MM.1S (cell line): Measurements from ENCODE around the gene SLC39A7.

Source experiments
- DNase-seq: peaks from one replicate; pipeline ENCODE4 v3.0.0-alpha.2; 2015
- H2AFZ ChIP-seq: fragments of 300-600 bp; sonication (generic); 2 replicates; pipeline ENCODE4 v1.6.0; 2016; ENCODE audit warnings: antibody characterized with exemption, low read length
- H3F3A ChIP-seq: fragments of 300-600 bp; sonication (generic); 2 replicates; pipeline ENCODE4 v1.6.1; 2016; ENCODE audit warnings: mild to moderate bottlenecking, antibody characterized with exemption, low read length, moderate library complexity, mixed read lengths; ENCODE audit not compliant: insufficient read depth
- H3K27ac ChIP-seq: fragments of 300-600 bp; sonication (generic); 2 replicates; pipeline ENCODE4 v1.5.1; 2016; ENCODE audit warnings: mild to moderate bottlenecking, low read length
- H3K27me3 ChIP-seq: fragments of 300-600 bp; sonication (generic); replicated peaks from 2 replicates; pipeline ENCODE4 v1.6.0; 2016; ENCODE audit warnings: low read length; ENCODE audit not compliant: insufficient read depth
- H3K36me3 ChIP-seq: fragments of 300-600 bp; sonication (generic); replicated peaks from 2 replicates; pipeline ENCODE4 v1.6.1; 2016; ENCODE audit warnings: mild to moderate bottlenecking, low read length, mixed read lengths; ENCODE audit not compliant: insufficient read depth
- H3K4me1 ChIP-seq: fragments of 300-600 bp; sonication (generic); 2 replicates; pipeline ENCODE4 v1.6.1; 2016; ENCODE audit warnings: low read length, mixed read lengths
- H3K4me2 ChIP-seq: fragments of 300-600 bp; sonication (generic); 2 replicates; pipeline ENCODE4 v1.6.0; 2016; ENCODE audit warnings: low read depth, low read length
- H3K4me3 ChIP-seq: fragments of 300-600 bp; sonication (generic); 2 replicates; pipeline ENCODE4 v1.5.1; 2016; ENCODE audit warnings: low read length, mixed read lengths
- H3K79me2 ChIP-seq: fragments of 300-600 bp; sonication (generic); 2 replicates; pipeline ENCODE4 v1.6.1; 2016; ENCODE audit warnings: mixed run types, low read length, mixed read lengths
- H3K9ac ChIP-seq: fragments of 300-600 bp; sonication (generic); 2 replicates; pipeline ENCODE4 v1.6.1; 2016; ENCODE audit warnings: low read length, mixed read lengths
- H3K9me2 ChIP-seq: fragments of 300-600 bp; sonication (generic); replicated peaks from 2 replicates; pipeline ENCODE4 v1.6.1; 2016; ENCODE audit warnings: mild to moderate bottlenecking, low read length, mixed read lengths; ENCODE audit not compliant: insufficient read depth
- H3K9me3 ChIP-seq: fragments of 300-600 bp; sonication (generic); replicated peaks from 2 replicates; pipeline ENCODE4 v1.6.1; 2016; ENCODE audit warnings: mild to moderate bottlenecking, low read length, mixed read lengths; ENCODE audit not compliant: insufficient read depth
- H4K20me1 ChIP-seq: fragments of 300-600 bp; sonication (generic); 2 replicates; pipeline ENCODE4 v1.6.1; 2016; ENCODE audit warnings: mild to moderate bottlenecking, low read length, moderate library complexity, mixed read lengths; ENCODE audit not compliant: insufficient read depth
- EZH2 ChIP-seq: fragments of 300-600 bp; sonication (generic); optimal IDR thresholded peaks from 2 replicates; pipeline ENCODE3; 2017; ENCODE audit warnings: low read depth, mild to moderate bottlenecking, antibody characterized with exemption, low read length, mixed read lengths
- EZH2phosphoT487 ChIP-seq: fragments of 300-600 bp; sonication (generic); IDR thresholded peaks from 2 replicates; pipeline ENCODE4 v1.6.1; 2018; ENCODE audit warnings: antibody characterized with exemption, low read length
- TF ChIP-seq, protein P1 (sequence below): fragments of 300-600 bp; sonication (generic); IDR thresholded peaks from 2 replicates; pipeline ENCODE4 v1.5.1; 2016; ENCODE audit warnings: antibody characterized with exemption, low read length, mixed read lengths

SLC39A7 gene

DNA sequence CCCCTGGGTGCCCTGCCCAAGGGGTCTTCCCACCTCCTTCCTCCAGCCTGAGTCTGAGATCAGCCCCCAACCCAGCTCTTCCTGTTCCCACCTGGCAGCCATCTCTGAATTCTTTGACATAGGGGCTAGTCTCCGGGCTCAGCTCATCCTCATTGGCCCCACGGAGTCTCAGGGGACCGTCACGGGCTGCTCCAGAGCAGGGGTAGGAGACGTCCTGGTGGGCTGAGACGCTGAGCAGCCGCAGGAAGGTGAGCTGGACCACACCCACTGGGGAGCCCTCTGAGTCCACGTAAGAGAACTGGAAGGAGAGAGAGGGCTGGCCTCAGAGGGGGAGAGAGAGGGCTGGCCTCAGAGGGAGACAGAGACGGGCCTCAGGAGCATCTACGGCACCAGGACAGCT lies 36.5 kb upstream of the SLC39A7 start:
- peaks cover 24% of the 10 kb centered on the region for H3K27me3 ChIP-seq
- H4K20me1 ChIP-seq, result no peaks in the 10 kb centered on the region
- H3F3A ChIP-seq, result no peaks in the 10 kb centered on the region
- H3K9ac ChIP-seq, result no peak overlapping the region
- TF ChIP-seq EZH2phosphoT487 (no peak), EZH2 (no peak)
- TF ChIP-seq, protein P1, sequence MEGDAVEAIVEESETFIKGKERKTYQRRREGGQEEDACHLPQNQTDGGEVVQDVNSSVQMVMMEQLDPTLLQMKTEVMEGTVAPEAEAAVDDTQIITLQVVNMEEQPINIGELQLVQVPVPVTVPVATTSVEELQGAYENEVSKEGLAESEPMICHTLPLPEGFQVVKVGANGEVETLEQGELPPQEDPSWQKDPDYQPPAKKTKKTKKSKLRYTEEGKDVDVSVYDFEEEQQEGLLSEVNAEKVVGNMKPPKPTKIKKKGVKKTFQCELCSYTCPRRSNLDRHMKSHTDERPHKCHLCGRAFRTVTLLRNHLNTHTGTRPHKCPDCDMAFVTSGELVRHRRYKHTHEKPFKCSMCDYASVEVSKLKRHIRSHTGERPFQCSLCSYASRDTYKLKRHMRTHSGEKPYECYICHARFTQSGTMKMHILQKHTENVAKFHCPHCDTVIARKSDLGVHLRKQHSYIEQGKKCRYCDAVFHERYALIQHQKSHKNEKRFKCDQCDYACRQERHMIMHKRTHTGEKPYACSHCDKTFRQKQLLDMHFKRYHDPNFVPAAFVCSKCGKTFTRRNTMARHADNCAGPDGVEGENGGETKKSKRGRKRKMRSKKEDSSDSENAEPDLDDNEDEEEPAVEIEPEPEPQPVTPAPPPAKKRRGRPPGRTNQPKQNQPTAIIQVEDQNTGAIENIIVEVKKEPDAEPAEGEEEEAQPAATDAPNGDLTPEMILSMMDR, result no peak
- H3K9me3 ChIP-seq, result no peaks in the 10 kb centered on the region
- H2AFZ ChIP-seq, result no peak overlapping the region
- H3K4me1 ChIP-seq, result peaks cover 6% of the 10 kb centered on the region; the same call in 1 of the 2 replicates
- H3K36me3 ChIP-seq, result no peaks in the 10 kb centered on the region
- H3K4me3 ChIP-seq, result no peak overlapping the region
- H3K79me2 ChIP-seq, result no peaks in the 10 kb centered on the region
- no peak overlapping the region for H3K27ac ChIP-seq
- no peak overlapping the region for H3K4me2 ChIP-seq
- no peaks in the 10 kb centered on the region for H3K9me2 ChIP-seq
- no peak for DNase-seq

DNA sequence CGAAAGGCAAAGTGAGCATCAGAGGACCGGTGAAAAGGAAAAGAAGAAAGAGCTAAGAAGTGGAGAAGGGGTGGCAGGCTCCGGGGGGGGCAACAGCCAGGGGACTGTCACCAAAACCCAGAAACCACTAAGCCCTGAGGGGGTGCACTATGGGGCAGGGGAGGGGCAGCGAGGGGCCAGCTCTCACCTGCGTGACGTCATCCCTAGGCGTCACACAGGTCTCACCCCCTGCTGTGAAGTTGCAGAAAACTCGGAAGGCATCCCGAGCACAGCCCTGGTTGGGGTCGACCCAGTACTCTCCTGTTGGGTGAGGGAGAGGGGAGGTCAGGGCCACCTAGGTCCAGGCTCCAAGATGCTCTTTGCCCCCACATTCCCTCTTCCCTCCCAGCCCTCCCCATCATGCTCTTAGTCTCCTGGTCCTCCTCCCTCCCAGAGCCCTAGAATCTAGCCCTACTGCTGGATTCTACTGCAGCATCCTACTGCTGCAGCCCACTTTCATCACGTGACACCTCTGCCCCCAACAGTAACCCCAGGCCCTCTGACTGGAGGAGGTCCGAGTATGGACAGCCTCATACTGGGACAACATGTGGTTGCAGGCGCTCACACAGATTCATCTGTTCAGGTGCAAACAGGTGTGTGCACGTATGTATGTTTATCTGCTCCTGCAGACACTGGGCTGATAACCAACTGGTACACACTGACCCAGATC lies 35.8 kb upstream of the SLC39A7 start:
- Histone ChIP-seq H2AFZ (no peak overlapping the region), H3F3A (no peaks in the 10 kb centered on the region), H3K27ac (no peak overlapping the region), H3K4me2 (no peak overlapping the region), H3K79me2 (no peaks in the 10 kb centered on the region), H3K9me3 (no peaks in the 10 kb centered on the region), H3K4me1 (peaks cover 6% of the 10 kb centered on the region; the same call in 1 of the 2 replicates), H3K36me3 (no peaks in the 10 kb centered on the region), H3K9ac (no peak overlapping the region), H3K4me3 (no peak overlapping the region), H4K20me1 (no peaks in the 10 kb centered on the region), H3K9me2 (no peaks in the 10 kb centered on the region), H3K27me3 (peaks cover 24% of the 10 kb centered on the region)
- TF ChIP-seq, protein P1, result no peak
- DNase-seq, result no peak

DNA sequence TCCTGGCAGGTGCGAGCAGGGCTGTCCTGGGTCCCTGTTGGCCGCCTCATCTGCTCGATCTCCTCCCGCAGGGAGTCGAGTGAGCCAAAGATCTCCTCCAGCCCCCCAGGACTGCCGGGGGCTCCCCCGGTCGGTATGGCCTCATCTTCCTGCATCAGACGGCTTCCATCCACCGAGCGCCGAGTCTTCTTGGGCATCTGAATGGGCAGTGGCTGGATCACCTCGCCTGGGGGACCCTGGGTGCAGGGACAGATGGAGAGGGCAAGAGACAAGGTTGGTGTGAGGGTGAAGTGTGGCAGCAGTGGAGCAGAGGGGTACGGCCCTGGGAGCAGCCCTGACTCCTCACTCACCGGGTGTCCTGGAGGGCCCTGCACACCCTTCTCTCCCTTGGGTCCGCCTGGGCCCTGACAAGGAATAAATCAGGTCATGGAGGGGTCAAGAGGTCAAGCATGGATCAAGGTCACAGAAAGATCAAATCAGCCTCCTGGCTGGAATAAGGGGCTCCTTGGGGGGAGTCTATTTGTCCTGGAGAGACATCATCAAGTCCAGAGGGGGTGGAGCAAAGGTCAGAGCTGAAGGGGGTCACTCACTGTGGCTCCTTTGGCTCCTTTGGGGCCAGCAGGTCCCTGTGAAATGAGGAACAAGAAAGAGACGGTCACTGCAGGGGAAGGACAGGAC lies 34.9 kb upstream of the SLC39A7 start:
- no peaks in the 10 kb centered on the region for H4K20me1 ChIP-seq
- TF ChIP-seq EZH2 (no peak), EZH2phosphoT487 (no peak)
- TF ChIP-seq, protein P1, result no peak
- H3K9me3 ChIP-seq, result no peaks in the 10 kb centered on the region
- H3K9ac ChIP-seq, result no peak overlapping the region
- no peaks in the 10 kb centered on the region for H3F3A ChIP-seq
- H3K79me2 ChIP-seq, result no peaks in the 10 kb centered on the region
- no peak overlapping the region for H2AFZ ChIP-seq
- no peaks in the 10 kb centered on the region for H3K36me3 ChIP-seq
- peaks cover 24% of the 10 kb centered on the region for H3K27me3 ChIP-seq
- peaks cover 6% of the 10 kb centered on the region; the same call in 1 of the 2 replicates for H3K4me1 ChIP-seq
- no peaks in the 10 kb centered on the region for H3K9me2 ChIP-seq
- H3K27ac ChIP-seq, result no peak overlapping the region
- no peak overlapping the region for H3K4me2 ChIP-seq
- no peak overlapping the region for H3K4me3 ChIP-seq
- no peak for DNase-seq
